Fibroblast of skin of right biceps (primary cell): ENCODE results near the gene EVC.
"Not testable (repeated sequence)": the region's sequence is repeated elsewhere in the genome, so short reads cannot be mapped to it uniquely, and the experiment has no call there.

ENCODE experiments used
- DNase-seq: peaks from one replicate; pipeline ENCODE4 v3.0.0-alpha.2; 2013

Gene EVC

GRCh38 chr4:5821665-5822358, 110.8 kb downstream of the EVC start:
- no peak for DNase-seq

- no peak for DNase-seq
Observed at GRCh38 chr4:5822619-5823018, 111.6 kb downstream of the EVC start.

GRCh38 chr4:5823542-5824211, 112.7 kb downstream of the EVC start:
- no peak for DNase-seq

GRCh38 chr4:5824227-5824626, 113.2 kb downstream of the EVC start:
- no peak for DNase-seq

GRCh38 chr4:5824635-5825034, 113.6 kb downstream of the EVC start:
- DNase-seq: peak; percentile 26

- DNase-seq: no peak
Observed at GRCh38 chr4:5825321-5826041, 114.5 kb downstream of the EVC start.

- DNase-seq: no peak
Observed at GRCh38 chr4:5826437-5827107, 115.6 kb downstream of the EVC start.

GRCh38 chr4:5827108-5828004, 116.4 kb downstream of the EVC start:
- peak; percentile 10 for DNase-seq

- no peak for DNase-seq
Observed at GRCh38 chr4:5828005-5828391, 117.0 kb downstream of the EVC start.

GRCh38 chr4:5836943-5837342, 125.9 kb downstream of the EVC start:
- DNase-seq: no peak

- DNase-seq: not testable (repeated sequence)
Observed at GRCh38 chr4:5837483-5837882, 126.5 kb downstream of the EVC start.

- DNase-seq: no peak
Observed at GRCh38 chr4:5839332-5839731, 128.3 kb downstream of the EVC start.

- DNase-seq: peak; percentile 25
Observed at GRCh38 chr4:5839751-5840674, 129.0 kb downstream of the EVC start.

GRCh38 chr4:5842456-5842855, 131.5 kb downstream of the EVC start:
- DNase-seq: no peak

GRCh38 chr4:5843573-5844530, 132.9 kb downstream of the EVC start:
- DNase-seq: no peak

GRCh38 chr4:5845035-5845905, 134.3 kb downstream of the EVC start:
- no peak for DNase-seq

GRCh38 chr4:5851637-5852301, 140.8 kb downstream of the EVC start:
- DNase-seq: no peak

GRCh38 chr4:5852523-5853202, 141.7 kb downstream of the EVC start:
- DNase-seq: no peak
